HL-60 (cell line): Measurements from ENCODE around the gene NMT1.

ENCODE experiments used
- DNase-seq, 2 experiments: peaks; one replicate each; pipeline ENCODE4 v3.0.0-alpha.2; 2010 to 2020; ENCODE audit warnings: low read depth in 1 of 2, low spot score in 1 of 2
- H3K27ac ChIP-seq: fragments of 250-450 bp; sonication (Bioruptor Pico); replicated peaks from 2 replicates; pipeline ENCODE4 v1.5.1; 2020; ENCODE audit warnings: mild to moderate bottlenecking, moderate library complexity
- H3K27me3 ChIP-seq: fragments of 250-450 bp; sonication (Bioruptor Pico); 2 replicates; pipeline ENCODE4 v1.5.1; 2021; ENCODE audit warnings: mild to moderate bottlenecking, moderate library complexity; ENCODE audit not compliant: insufficient read depth, poor library complexity, severe bottlenecking
- H3K4me3 ChIP-seq: replicated peaks from 2 replicates; pipeline ENCODE4 v1.5.1; 2011; ENCODE audit warnings: mild to moderate bottlenecking, control low read depth, low read length; ENCODE audit not compliant: insufficient read depth
- CTCF ChIP-seq: IDR thresholded peaks from one replicate; pipeline ENCODE4 v1.5.1; 2011; ENCODE audit warnings: low read length, control low read depth, inconsistent platforms; ENCODE audit not compliant: insufficient read depth
- GABPA ChIP-seq: IDR thresholded peaks from 2 replicates; pipeline ENCODE4 v1.6.1; 2012; ENCODE audit warnings: low read depth
- POLR2AphosphoS5 ChIP-seq: IDR thresholded peaks from 2 replicates; pipeline ENCODE4 v1.6.1; 2012; ENCODE audit warnings: low read depth
- SPI1 ChIP-seq: IDR thresholded peaks from 2 replicates; pipeline ENCODE4 v1.6.1; 2012; ENCODE audit warnings: low read depth, mild to moderate bottlenecking, borderline replicate concordance
- TF ChIP-seq, protein P1 (sequence below): IDR thresholded peaks from 2 replicates; pipeline ENCODE4 v1.6.1; 2012; ENCODE audit warnings: low read depth; ENCODE audit not compliant: insufficient replicate concordance

The NMT1 gene

DNA sequence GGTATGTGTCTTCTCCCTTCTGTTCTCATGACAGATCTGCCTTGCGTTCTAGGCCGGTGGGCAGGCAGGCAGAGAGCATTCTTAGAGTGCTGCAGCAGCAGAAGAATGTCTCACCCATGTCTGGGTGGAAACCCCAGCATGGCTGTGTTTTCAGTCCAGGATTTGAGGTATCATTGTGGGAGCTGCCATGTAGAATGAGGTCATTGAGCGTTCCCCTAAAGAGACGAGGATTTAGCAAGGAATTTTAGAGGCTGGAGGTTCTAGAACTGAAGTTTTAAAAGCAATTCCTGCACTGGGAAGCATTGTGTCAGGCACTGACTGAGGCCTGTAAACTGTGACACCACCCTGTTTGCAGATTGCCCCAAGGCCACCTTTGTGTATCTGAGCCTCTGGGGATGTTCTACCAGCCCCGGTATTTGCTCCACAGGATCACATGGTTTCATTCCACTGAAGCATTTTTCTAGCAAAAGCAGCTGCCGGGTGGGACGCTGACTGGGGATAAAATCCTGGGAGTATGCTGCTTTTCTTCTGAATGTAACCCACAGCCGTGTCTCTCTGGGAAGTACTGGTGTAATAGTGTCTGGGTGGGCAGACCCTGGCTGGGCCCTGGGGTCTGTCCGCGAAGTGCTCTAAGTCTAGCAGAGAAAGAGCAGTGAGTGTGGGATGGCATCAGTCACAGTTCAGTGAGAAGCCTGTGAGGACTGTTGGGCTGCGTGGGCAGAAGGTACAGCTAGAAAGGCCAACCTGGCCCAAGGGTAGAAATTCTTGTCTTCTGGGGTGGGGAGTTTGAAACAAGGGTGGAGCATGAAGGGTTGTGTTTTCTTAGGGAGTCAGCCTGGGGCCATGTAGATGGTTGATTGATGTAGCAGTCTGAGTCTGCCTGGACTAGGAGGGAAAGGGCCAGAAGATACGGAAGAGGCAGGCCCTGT is 41.0 kb downstream of the NMT1 start:
- TF ChIP-seq GABPA, result no peak
- no peak for TF ChIP-seq CTCF
- TF ChIP-seq POLR2AphosphoS5, result no peak
- TF ChIP-seq, protein P1, sequence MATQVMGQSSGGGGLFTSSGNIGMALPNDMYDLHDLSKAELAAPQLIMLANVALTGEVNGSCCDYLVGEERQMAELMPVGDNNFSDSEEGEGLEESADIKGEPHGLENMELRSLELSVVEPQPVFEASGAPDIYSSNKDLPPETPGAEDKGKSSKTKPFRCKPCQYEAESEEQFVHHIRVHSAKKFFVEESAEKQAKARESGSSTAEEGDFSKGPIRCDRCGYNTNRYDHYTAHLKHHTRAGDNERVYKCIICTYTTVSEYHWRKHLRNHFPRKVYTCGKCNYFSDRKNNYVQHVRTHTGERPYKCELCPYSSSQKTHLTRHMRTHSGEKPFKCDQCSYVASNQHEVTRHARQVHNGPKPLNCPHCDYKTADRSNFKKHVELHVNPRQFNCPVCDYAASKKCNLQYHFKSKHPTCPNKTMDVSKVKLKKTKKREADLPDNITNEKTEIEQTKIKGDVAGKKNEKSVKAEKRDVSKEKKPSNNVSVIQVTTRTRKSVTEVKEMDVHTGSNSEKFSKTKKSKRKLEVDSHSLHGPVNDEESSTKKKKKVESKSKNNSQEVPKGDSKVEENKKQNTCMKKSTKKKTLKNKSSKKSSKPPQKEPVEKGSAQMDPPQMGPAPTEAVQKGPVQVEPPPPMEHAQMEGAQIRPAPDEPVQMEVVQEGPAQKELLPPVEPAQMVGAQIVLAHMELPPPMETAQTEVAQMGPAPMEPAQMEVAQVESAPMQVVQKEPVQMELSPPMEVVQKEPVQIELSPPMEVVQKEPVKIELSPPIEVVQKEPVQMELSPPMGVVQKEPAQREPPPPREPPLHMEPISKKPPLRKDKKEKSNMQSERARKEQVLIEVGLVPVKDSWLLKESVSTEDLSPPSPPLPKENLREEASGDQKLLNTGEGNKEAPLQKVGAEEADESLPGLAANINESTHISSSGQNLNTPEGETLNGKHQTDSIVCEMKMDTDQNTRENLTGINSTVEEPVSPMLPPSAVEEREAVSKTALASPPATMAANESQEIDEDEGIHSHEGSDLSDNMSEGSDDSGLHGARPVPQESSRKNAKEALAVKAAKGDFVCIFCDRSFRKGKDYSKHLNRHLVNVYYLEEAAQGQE, result no peak
- no peak for TF ChIP-seq SPI1
- Histone ChIP-seq H3K4me3 (no peak overlapping the region), H3K27ac (no peak overlapping the region), H3K27me3 (no peaks in the 10 kb centered on the region)
- no peak for DNase-seq

DNA sequence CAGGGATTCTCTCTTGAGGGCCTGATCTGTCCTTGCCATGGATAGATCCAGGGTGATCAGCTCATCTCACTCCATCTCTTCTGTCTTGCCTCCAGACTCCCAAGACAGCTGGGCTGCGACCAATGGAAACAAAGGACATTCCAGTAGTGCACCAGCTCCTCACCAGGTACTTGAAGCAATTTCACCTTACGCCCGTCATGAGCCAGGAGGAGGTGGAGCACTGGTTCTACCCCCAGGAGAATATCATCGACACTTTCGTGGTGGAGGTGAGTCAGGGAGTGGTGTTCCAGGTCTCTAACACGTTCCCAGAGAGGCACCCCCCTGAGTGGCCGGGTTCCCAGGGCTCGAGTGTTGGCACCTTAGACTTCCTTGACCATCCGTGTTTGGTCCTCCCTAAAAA is 41.7 kb downstream of the NMT1 start:
- DNase-seq, result no peak
- TF ChIP-seq, protein P1, result no peak
- TF ChIP-seq SPI1 (no peak), CTCF (no peak), GABPA (no peak), POLR2AphosphoS5 (no peak)
- no peak overlapping the region for H3K27ac ChIP-seq

DNA sequence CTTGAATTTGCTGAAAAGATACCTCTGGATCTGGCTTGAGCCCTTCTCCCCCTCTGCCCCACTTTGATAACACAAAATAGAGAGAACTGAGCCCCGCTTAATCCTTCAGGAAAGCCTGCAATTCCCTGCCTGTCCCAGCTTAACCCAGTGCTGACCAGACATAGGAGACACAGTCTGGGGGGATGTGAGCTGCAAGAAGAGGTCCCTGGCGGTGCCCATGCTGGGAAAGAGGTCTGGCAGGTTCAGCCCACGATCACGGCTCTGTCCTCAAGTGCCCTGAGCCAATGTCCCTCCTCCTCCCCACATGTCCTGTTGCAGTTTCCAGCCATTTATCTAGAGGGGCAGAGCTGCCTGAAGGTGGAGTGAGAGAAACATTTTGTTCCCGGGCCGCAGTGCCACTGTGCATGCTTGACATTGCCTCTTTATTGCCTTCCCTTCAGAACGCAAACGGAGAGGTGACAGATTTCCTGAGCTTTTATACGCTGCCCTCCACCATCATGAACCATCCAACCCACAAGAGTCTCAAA is 42.2 kb downstream of the NMT1 start:
- Histone ChIP-seq H3K27me3 (no peaks in the 10 kb centered on the region), H3K4me3 (no peak overlapping the region), H3K27ac (no peak overlapping the region)
- no peak for DNase-seq
- TF ChIP-seq SPI1 (no peak), CTCF (no peak), GABPA (no peak), POLR2AphosphoS5 (no peak)
- TF ChIP-seq, protein P1, result no peak

More for the DNA sequence above, 41.7 kb downstream of the NMT1 start:
- Histone ChIP-seq H3K27me3 (no peaks in the 10 kb centered on the region), H3K4me3 (no peak overlapping the region)
